ENCODE data around the gene MAP4K5.

GRCh38 chr14:50550294-50550693 is 17.9 kb upstream of the MAP4K5 start:
- TF ChIP-seq POLR2A (IDR thresholded peaks at IDR 0.05; ENCODE audit: low read depth, low read length), result no peak
- no peak for TF ChIP-seq POLR2AphosphoS5 (IDR thresholded peaks at IDR 0.05; ENCODE audit: low read depth, low read length)
- TF ChIP-seq TAF1 (IDR thresholded peaks at IDR 0.05; ENCODE audit: borderline replicate concordance, low read depth, low read length), result no peak

All from GM12892 (cell line).